Smooth muscle cell of bladder (primary cell): ENCODE data around the gene ZYG11B. TPM values are rescaled to one million over a fixed set of nuclear protein-coding genes. Genes with fewer than 3 reads are reported as not detected.

ENCODE experiments used
- total RNA-seq: library from RNA; depleted of rRNA; stranded (reverse); fragments of >200 nt; gene quantifications from 2 replicates; pipeline ENCODE4 v1.2.3, GENCODE V29; 2014

The ZYG11B gene
- 35.4 and 39.6 TPM in 2 replicates for total RNA-seq

DNA sequence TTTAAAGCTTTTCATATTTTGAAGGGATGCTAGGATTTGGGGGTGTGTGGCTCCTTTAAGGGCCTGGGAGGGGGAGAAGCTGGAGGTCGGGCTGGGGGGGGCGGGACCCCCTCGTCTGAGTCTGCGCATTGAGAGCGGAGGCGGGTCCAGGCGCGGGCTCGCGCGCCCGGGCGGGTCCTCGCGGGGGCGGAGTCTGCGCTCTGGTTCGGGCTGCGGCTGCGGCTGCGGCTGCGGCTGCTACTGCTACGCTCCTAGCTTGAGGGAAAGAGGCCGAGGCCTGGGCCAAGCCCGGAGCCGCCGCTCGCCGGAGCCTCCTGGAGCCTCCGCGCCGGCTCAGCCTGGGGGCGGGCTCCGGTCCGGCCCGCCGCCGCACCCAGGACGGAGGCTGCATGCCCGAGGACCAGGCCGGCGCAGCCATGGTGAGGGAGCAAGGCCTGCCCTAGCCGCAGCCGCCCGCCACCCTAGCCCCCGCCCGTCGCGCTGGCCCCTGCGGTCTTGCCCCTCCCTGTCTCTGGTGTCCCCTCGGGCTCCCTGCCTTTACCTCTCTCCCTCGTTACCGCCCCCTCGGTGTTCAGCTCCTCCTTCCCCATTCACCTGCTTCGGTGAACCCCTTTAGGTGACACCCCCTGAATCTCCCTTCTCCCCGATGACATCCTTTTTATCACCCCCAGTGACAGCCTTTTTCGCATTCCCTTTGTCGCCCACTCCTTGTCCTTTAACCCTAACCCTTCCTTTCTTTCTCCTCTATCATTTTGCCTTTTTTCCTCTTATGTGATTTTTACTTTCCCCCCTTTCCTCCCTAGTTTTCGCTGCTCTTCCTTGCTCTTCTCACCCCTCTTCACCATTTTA is at the start of gene ZYG11B:
Gene ZYG11B, plus strand, starts transcription at position 189 of the 849 bp plus-strand sequence. Its CDS starts 201 bp downstream, at position 390.

GRCh38 chr1:52697795-52698674 is 28.2 kb upstream of the ZYG11B start, which contains the start of gene COA7:
Gene COA7, minus strand, starts transcription at chr1:52698347. Its CDS starts 21 bp downstream, at chr1:52698326.

GRCh38 chr1:52842643-52843310 is 116.5 kb downstream of the ZYG11B start, which contains the start of gene ZYG11A:
Gene ZYG11A, plus strand, starts transcription at chr1:52842760. Its CDS starts 124 bp downstream, at chr1:52842884.

Other genes starting within 250 kb of the ZYG11B start
- gene TUT4, start 173.4 kb upstream of the ZYG11B start, total RNA-seq: 22.9 and 25.6 TPM in 2 replicates
- gene GPX7, start 124.1 kb upstream of the ZYG11B start, total RNA-seq: 26.0 and 43.0 TPM in 2 replicates
- not detected in 2 replicates for gene SHISAL2A, start 93.3 kb upstream of the ZYG11B start, total RNA-seq
- 8.4 and 10.3 TPM in 2 replicates for gene COA7, start 28.1 kb upstream of the ZYG11B start, total RNA-seq
- 0.46 and 1.00 TPM in 2 replicates for gene ZYG11A, start 116.3 kb downstream of the ZYG11B start, total RNA-seq
- gene ECHDC2, start 195.3 kb downstream of the ZYG11B start, total RNA-seq: 38.4 and 51.9 TPM in 2 replicates
- gene SCP2, start 200.8 kb downstream of the ZYG11B start, total RNA-seq: 194 and 238 TPM in 2 replicates